HepG2 (cell line): ENCODE data around the gene HSDL2. TPM values are rescaled to one million over a fixed set of nuclear protein-coding genes. Genes with fewer than 3 reads are reported as not detected.

Experiments
- BORCS8-MEF2B ChIP-seq: sonication (generic); formaldehyde crosslinking; IDR thresholded peaks from 2 replicates; pipeline ENCODE4 v1.8.0; 2022; ENCODE audit warnings: mild to moderate bottlenecking, missing genetic modification reagents
- ESRRA ChIP-seq: sonication (generic); formaldehyde crosslinking; IDR thresholded peaks from 2 replicates; pipeline ENCODE4 v1.5.1; 2020; ENCODE audit warnings: mild to moderate bottlenecking, low read depth, missing genetic modification reagents
- ETV6 ChIP-seq: sonication (generic); formaldehyde crosslinking; conservative IDR thresholded peaks from 2 replicates; pipeline ENCODE4 v1.4.0; 2020; ENCODE audit warnings: missing genetic modification reagents
- FOXA1 ChIP-seq, 2 experiments: fragments of 450-650 bp in 1 of 2; sonication (generic) in 1 of 2; formaldehyde crosslinking in 1 of 2; IDR thresholded peaks; 2 replicates each; pipeline versions ENCODE4 v1.4.0 to v1.6.1; 2016 to 2020; ENCODE audit warnings: missing genetic modification reagents in 1 of 2
- HOXD1 ChIP-seq: sonication (generic); formaldehyde crosslinking; IDR thresholded peaks from 2 replicates; pipeline ENCODE4 v1.5.0; 2020; ENCODE audit warnings: missing genetic modification reagents
- NCOA2 ChIP-seq: sonication (generic); formaldehyde crosslinking; IDR thresholded peaks from 2 replicates; pipeline ENCODE4 v1.8.0; 2022; ENCODE audit warnings: inconsistent platforms
- RAD21 ChIP-seq: fragments of 450-650 bp; formaldehyde crosslinking; IDR thresholded peaks from 2 replicates; pipeline ENCODE4 v1.5.0; 2020; ENCODE audit warnings: mild to moderate bottlenecking
- RFXANK ChIP-seq: IDR thresholded peaks from 2 replicates; pipeline ENCODE4 v1.6.1; 2016
- SKI ChIP-seq: fragments of 450-650 bp; IDR thresholded peaks from one replicate; pipeline ENCODE4 v1.6.1; 2018; ENCODE audit warnings: mild to moderate bottlenecking; ENCODE audit not compliant: partially characterized antibody
- SMARCE1 ChIP-seq: fragments of 450-650 bp; IDR thresholded peaks from 2 replicates; pipeline ENCODE4 v1.6.1; 2017; ENCODE audit warnings: borderline replicate concordance
- ZMYM3 ChIP-seq: sonication (generic); formaldehyde crosslinking; IDR thresholded peaks from 2 replicates; pipeline ENCODE4 v1.5.1; 2020; ENCODE audit warnings: mild to moderate bottlenecking, missing genetic modification reagents
- ZNF354B ChIP-seq: sonication (generic); formaldehyde crosslinking; IDR thresholded peaks from 2 replicates; pipeline ENCODE4 v1.8.0; 2022; ENCODE audit warnings: mild to moderate bottlenecking, missing genetic modification reagents
- ZNF558 ChIP-seq: sonication (generic); formaldehyde crosslinking; IDR thresholded peaks from 2 replicates; pipeline ENCODE4 v1.9.0; 2022; ENCODE audit warnings: mild to moderate bottlenecking, missing genetic modification reagents, borderline replicate concordance
- ZNF737 ChIP-seq: sonication (generic); formaldehyde crosslinking; IDR thresholded peaks from 2 replicates; pipeline ENCODE4 v1.5.0; 2020; ENCODE audit warnings: missing genetic modification reagents, mild to moderate bottlenecking, borderline replicate concordance
- ZSCAN22 ChIP-seq: sonication (generic); formaldehyde crosslinking; IDR thresholded peaks from 2 replicates; pipeline ENCODE4 v1.4.0; 2020; ENCODE audit warnings: mild to moderate bottlenecking, missing genetic modification reagents
- polyA plus RNA-seq, 8 experiments: library from polyadenylated mRNA; depleted of rRNA in 3 of 8; stranded (reverse) in 7 of 8; unstranded in 1 of 8; fragments of >200 nt; fragmentation: Illumina TruSeq in 4 of 8; extraction: Trizol in 4 of 8; gene quantifications; 2 replicates each; pipeline versions ENCODE4 v1.2.1 to v1.2.3, GENCODE V29; 2011 to 2016; ENCODE audit warnings: low read depth in 4 of 8, missing spikeins in 1 of 8, mixed read lengths in 1 of 8; ENCODE audit not compliant: insufficient read depth in 1 of 8
- total RNA-seq, 5 experiments: library from RNA; depleted of rRNA; stranded (reverse); fragments of >200 nt; fragmentation: Illumina TruSeq; extraction: Trizol; gene quantifications; 2 replicates each; pipeline ENCODE4 v1.2.3, GENCODE V29; 2016; ENCODE audit warnings: low read depth in 1 of 5
- TF ChIP-seq, protein P1 (sequence below): sonication (generic); formaldehyde crosslinking; IDR thresholded peaks from 2 replicates; pipeline ENCODE4 v1.4.0; 2020; ENCODE audit warnings: mild to moderate bottlenecking, missing genetic modification reagents
- TF ChIP-seq, protein P2 (sequence below): sonication (generic); formaldehyde crosslinking; IDR thresholded peaks from 2 replicates; pipeline ENCODE4 v1.5.0; 2020; ENCODE audit warnings: missing genetic modification reagents
- TF ChIP-seq, protein P3 (sequence below): sonication (generic); formaldehyde crosslinking; conservative IDR thresholded peaks from 2 replicates; pipeline ENCODE4 v1.4.0; 2020; ENCODE audit warnings: mild to moderate bottlenecking, missing genetic modification reagents, moderate library complexity

Gene HSDL2
- total and polyA plus RNA-seq, 2 of the 13 experiments (the other 11 are each of a cell fraction or from before 2014, with no cell fraction given): 55.3 to 80.2 TPM

DNA sequence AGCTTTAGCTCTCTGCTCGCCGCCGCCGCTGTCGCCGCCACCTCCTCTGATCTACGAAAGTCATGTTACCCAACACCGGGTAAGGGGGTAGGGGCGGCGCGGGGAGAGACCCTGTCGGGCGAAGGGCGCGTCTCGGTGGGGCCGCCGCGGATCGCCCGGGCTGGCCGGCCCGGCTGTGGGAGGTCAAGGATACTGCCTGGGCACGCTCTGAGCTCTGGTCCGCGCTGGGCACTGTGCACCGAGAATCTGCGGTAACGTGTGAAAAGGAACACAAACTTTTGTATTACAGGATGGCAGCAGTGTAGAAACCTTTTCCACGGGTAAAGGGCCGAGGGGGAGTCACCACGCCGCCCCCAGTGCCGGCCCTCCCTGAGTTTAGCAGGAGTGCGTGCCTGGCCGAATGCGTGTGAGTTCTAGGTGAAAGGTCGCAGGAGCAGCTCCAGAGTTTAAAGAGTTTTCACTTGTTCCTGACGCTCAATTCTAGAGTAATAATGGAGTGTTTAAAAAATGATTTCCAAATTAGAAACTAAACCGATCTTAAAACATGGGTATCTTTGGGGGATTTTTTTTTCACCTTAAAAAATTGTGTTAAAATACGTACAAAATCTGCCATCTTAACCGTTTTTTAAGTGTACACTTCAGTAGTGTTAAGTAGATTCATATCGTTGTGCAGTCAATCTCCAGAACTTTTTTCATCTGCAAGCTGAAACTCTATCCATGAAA lies at the start of gene HSDL2 (continued):
- TF ChIP-seq, protein P1, sequence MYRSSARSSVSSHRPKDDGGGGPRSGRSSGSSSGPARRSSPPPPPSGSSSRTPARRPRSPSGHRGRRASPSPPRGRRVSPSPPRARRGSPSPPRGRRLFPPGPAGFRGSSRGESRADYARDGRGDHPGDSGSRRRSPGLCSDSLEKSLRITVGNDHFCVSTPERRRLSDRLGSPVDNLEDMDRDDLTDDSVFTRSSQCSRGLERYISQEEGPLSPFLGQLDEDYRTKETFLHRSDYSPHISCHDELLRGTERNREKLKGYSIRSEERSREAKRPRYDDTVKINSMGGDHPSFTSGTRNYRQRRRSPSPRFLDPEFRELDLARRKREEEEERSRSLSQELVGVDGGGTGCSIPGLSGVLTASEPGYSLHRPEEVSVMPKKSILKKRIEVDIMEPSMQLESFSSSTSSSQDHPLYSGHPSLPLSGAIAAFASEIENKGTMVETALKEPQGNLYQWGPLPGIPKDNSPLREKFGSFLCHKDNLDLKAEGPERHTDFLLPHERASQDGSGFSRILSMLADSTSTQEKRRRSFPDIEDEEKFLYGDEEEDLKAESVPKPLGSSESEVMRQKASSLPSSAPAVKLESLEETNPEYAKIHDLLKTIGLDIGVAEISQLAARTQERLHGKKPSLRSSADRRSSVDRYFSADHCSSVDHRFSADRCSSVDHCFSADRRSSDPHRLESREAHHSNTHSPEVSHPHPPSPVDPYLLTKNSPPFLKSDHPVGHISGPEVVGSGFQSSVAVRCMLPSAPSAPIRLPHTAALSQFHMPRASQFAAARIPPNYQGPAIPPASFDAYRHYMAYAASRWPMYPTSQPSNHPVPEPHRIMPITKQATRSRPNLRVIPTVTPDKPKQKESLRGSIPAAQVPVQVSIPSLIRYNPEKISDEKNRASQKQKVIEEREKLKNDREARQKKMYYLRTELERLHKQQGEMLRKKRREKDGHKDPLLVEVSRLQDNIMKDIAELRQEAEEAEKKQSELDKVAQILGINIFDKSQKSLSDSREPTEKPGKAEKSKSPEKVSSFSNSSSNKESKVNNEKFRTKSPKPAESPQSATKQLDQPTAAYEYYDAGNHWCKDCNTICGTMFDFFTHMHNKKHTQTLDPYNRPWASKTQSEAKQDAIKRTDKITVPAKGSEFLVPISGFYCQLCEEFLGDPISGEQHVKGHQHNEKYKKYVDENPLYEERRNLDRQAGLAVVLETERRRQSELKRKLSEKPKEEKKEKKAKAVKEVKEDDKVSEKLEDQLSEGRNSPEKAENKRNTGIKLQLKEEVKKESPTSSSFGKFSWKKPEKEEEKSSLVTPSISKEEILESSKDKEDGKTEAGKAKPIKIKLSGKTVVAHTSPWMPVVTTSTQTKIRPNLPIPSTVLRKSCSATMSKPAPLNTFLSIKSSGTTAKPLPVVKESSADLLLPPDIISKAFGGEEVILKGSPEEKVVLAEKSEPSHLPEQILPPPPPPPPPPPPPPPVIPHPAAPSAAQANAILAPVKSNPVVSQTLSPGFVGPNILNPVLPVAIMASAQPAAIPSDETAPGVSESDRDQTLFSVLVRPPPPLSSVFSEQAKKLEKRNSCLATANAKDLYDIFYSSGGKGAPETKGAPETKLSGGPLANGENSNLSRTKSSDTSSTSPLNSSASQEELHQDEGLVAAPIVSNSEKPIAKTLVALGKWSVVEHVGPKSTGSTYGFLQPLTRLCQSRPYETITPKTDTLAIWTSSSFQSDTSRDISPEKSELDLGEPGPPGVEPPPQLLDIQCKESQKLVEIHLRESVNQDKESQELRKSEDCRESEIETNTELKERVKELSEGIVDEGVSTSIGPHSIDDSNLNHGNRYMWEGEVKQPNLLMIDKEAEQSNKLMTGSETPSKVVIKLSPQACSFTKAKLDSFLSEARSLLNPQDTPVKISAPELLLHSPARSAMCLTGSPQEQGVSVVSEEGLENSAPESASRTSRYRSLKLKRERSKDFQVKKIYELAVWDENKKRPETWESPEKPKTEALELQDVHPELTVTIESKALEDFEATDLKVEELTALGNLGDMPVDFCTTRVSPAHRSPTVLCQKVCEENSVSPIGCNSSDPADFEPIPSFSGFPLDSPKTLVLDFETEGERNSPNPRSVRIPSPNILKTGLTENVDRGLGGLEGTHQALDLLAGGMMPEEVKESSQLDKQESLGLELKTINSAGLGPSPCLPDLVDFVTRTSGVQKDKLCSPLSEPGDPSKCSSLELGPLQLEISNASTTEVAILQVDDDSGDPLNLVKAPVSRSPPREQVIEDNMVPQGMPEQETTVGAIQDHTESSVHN (CRISPR knock-in tag): no peak
- TF ChIP-seq HOXD1 (CRISPR knock-in tag) (no peak), ZNF737 (CRISPR knock-in tag) (no peak), NCOA2 (CRISPR knock-in tag) (peak; percentile 11; the same call in 1 of the 2 replicates), SKI (peak; percentile 66), ZMYM3 (no peak; the same call in 1 of the 2 replicates), ETV6 (no peak), ZNF558 (CRISPR knock-in tag) (no peak), ZSCAN22 (CRISPR knock-in tag) (no peak), RAD21 (CRISPR knock-in tag) (no peak; the same call in 1 of the 2 replicates), SMARCE1 (no peak), ESRRA (no peak), BORCS8-MEF2B (CRISPR knock-in tag) (0 out of 2 replicates have a peak, but pooled peaks have one; percentile 48), FOXA1 (IDR thresholded peaks at IDR 0.05) (no peak), FOXA1 (CRISPR knock-in tag; IDR thresholded peaks at IDR 0.05) (no peak), RFXANK (CRISPR knock-in tag) (no peak), ZNF354B (no peak)
- TF ChIP-seq, protein P2, sequence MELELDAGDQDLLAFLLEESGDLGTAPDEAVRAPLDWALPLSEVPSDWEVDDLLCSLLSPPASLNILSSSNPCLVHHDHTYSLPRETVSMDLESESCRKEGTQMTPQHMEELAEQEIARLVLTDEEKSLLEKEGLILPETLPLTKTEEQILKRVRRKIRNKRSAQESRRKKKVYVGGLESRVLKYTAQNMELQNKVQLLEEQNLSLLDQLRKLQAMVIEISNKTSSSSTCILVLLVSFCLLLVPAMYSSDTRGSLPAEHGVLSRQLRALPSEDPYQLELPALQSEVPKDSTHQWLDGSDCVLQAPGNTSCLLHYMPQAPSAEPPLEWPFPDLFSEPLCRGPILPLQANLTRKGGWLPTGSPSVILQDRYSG (CRISPR knock-in tag): no peak
- TF ChIP-seq, protein P3, sequence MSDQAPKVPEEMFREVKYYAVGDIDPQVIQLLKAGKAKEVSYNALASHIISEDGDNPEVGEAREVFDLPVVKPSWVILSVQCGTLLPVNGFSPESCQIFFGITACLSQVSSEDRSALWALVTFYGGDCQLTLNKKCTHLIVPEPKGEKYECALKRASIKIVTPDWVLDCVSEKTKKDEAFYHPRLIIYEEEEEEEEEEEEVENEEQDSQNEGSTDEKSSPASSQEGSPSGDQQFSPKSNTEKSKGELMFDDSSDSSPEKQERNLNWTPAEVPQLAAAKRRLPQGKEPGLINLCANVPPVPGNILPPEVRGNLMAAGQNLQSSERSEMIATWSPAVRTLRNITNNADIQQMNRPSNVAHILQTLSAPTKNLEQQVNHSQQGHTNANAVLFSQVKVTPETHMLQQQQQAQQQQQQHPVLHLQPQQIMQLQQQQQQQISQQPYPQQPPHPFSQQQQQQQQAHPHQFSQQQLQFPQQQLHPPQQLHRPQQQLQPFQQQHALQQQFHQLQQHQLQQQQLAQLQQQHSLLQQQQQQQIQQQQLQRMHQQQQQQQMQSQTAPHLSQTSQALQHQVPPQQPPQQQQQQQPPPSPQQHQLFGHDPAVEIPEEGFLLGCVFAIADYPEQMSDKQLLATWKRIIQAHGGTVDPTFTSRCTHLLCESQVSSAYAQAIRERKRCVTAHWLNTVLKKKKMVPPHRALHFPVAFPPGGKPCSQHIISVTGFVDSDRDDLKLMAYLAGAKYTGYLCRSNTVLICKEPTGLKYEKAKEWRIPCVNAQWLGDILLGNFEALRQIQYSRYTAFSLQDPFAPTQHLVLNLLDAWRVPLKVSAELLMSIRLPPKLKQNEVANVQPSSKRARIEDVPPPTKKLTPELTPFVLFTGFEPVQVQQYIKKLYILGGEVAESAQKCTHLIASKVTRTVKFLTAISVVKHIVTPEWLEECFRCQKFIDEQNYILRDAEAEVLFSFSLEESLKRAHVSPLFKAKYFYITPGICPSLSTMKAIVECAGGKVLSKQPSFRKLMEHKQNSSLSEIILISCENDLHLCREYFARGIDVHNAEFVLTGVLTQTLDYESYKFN (CRISPR knock-in tag): no peak; the same call in none of the 2 replicates
